ENCODE measurements around the gene CNKSR3. TPM values are rescaled to one million over a fixed set of nuclear protein-coding genes. Genes with fewer than 3 reads are reported as not detected.
A peak's percentile ranks its signal among the peaks of the same experiment; 100 is the strongest.
"Not testable (repeated sequence)": the region's sequence is repeated elsewhere in the genome, so short reads cannot be mapped to it uniquely, and the experiment has no call there.

Gene CNKSR3
- total and polyA plus RNA-seq, 8 donors = 10.5 to 33.2 (median 29.8) TPM

DNA sequence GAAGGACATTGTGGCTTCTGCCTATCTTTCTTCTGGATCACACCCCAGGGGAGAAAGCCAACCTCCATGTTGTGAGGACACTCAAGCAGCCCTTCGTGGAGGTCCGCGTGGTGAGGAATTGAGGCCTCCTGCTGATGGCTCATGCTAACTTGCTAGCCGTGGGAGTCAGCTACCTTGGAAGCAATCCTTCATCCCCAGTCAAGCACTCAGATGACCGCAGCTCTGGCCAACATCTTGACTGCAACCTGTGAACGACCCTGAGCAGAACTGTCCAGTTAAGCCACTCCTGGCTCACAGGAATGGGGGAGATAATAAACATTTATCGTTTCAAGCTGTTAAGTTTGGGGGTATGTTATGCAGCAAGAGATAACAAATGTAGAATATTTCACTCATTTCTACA is 10.9 kb upstream of the CNKSR3 start:
- intact Hi-C loops (cut with DNase I) = no loop called here
- H3K4me3 ChIP-seq = no peak overlapping the region
- no peak for ATAC-seq
- H3K9me3 ChIP-seq = no peaks in the 10 kb centered on the region
- no peak overlapping the region for H3K27ac ChIP-seq
- H3K27me3 ChIP-seq = no peaks in the 10 kb centered on the region
- H3K36me3 ChIP-seq = no peaks in the 10 kb centered on the region
- H3K4me1 ChIP-seq = peaks cover 0 to under 1% of the 10 kb centered on the region in 2 donors
- TF ChIP-seq, protein P1, sequence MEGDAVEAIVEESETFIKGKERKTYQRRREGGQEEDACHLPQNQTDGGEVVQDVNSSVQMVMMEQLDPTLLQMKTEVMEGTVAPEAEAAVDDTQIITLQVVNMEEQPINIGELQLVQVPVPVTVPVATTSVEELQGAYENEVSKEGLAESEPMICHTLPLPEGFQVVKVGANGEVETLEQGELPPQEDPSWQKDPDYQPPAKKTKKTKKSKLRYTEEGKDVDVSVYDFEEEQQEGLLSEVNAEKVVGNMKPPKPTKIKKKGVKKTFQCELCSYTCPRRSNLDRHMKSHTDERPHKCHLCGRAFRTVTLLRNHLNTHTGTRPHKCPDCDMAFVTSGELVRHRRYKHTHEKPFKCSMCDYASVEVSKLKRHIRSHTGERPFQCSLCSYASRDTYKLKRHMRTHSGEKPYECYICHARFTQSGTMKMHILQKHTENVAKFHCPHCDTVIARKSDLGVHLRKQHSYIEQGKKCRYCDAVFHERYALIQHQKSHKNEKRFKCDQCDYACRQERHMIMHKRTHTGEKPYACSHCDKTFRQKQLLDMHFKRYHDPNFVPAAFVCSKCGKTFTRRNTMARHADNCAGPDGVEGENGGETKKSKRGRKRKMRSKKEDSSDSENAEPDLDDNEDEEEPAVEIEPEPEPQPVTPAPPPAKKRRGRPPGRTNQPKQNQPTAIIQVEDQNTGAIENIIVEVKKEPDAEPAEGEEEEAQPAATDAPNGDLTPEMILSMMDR (IDR thresholded peaks at IDR 0.05) = no peak
- no peak for DNase-seq

DNA sequence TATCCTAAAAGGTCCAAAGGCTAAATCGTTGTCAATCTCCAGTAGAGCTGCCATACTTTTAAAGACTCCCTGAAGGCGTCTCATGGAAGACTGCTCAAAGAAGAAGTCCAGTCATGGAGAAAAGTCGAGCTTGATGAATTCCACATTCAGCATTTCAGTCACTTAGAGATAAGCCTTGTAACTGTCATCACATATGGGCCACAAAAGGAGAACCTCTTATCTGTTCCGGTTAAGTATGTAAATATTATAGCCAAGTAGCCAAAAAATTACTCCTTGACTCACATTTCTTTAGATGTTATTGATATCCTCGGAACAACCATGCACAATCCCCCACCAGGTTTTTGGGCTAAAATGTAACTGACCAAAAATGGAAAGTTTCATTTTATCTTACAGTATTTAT is 9.8 kb upstream of the CNKSR3 start:
- intact Hi-C loops (cut with DNase I) = no loop called here
- H3K36me3 ChIP-seq = no peaks in the 10 kb centered on the region
- no peak overlapping the region for H3K4me3 ChIP-seq
- DNase-seq (no peak), ATAC-seq (no peak)
- TF ChIP-seq, protein P1 (IDR thresholded peaks at IDR 0.05) = no peak
- no peak overlapping the region for H3K27ac ChIP-seq
- H3K9me3 ChIP-seq = no peaks in the 10 kb centered on the region
- H3K27me3 ChIP-seq = no peaks in the 10 kb centered on the region
- H3K4me1 ChIP-seq = peaks cover 0 to 4% of the 10 kb centered on the region in 2 donors

DNA sequence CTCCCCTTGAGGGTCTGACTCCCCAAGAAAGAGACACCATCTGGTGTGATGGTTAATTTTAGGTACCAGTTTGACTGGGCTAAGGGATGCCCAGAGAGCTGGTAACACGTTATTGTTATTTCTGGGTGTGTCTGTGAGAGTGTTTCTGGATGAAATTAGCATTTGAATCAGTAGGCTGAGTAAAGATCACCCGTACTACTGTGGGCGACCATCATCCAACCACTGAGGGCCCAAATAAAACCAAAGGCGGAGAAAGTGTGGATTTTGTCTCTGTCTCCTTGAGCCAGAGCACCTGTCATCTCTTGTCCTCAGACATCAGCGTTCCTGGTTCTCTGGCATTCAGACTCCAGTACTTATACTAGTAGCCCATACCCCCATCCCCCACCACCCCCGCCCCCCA is 7.9 kb upstream of the CNKSR3 start:
- H3K27me3 ChIP-seq = no peaks in the 10 kb centered on the region
- H3K36me3 ChIP-seq = no peaks in the 10 kb centered on the region
- ATAC-seq (no peak), DNase-seq (no peak)
- no peak overlapping the region for H3K27ac ChIP-seq
- peaks cover 0 to 4% of the 10 kb centered on the region in 2 donors for H3K4me1 ChIP-seq
- intact Hi-C loops (cut with DNase I) = no loop called here
- H3K9me3 ChIP-seq = no peaks in the 10 kb centered on the region
- H3K4me3 ChIP-seq = no peak overlapping the region
- TF ChIP-seq, protein P1 (IDR thresholded peaks at IDR 0.05) = no peak

DNA sequence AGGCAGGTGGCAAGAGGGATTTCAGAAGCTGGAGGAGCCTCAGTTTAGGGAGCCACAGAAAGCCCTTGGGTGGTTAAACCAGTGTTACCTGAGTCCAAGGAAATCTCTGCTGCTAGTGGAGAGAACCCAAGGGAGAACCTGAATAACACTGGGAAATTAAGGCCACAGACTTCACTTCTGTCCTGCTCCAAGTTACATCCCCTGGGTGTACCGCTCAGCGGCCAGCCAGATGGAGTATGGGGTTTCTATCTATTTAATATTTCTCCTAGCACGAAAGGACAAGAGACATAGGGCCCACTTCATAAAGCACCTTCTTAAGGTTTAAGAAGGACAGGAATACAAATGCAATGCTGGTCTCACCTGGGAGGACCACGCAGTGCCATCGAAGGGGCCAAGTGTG is 5.8 kb upstream of the CNKSR3 start:
- Histone ChIP-seq H3K27me3 (peaks cover 0 to under 1% of the 10 kb centered on the region in 2 donors), H3K4me1 (peaks cover 0 to 10% of the 10 kb centered on the region in 2 donors), H3K27ac (peak overlapping the region; percentile 60 to 61), H3K4me3 (peak overlapping the region in 1 of 2 donors; percentile 2), H3K36me3 (no peaks in the 10 kb centered on the region), H3K9me3 (no peaks in the 10 kb centered on the region)
- ATAC-seq = no peak
- intact Hi-C loops (cut with DNase I) = no loop called here
- no peak for DNase-seq
- TF ChIP-seq, protein P1 (IDR thresholded peaks at IDR 0.05) = no peak

DNA sequence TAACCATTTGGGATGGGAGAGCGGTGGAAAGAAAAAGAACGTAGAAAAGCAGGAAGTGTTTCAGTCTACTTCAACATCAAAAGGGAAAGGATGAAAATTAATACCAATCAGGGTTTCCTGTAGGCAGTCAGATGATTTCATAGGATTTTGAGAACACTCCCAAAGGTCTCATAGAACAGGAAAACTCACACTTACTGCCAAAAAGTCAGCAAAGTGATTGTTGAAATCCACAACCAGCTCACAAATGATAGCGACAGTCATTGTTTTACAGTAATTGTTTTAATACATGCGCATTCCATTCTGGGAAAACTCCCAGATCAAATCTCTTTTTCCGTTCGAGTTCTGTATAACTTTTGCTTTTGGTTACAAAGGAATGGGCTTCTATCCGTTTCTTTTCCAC is 5.3 kb upstream of the CNKSR3 start:
- Histone ChIP-seq H3K4me3 (peak overlapping the region in 1 of 2 donors; percentile 2), H3K9me3 (no peaks in the 10 kb centered on the region), H3K36me3 (no peaks in the 10 kb centered on the region), H3K27me3 (peaks cover 0 to 5% of the 10 kb centered on the region in 2 donors), H3K4me1 (peaks cover 0 to 15% of the 10 kb centered on the region in 2 donors), H3K27ac (peak overlapping the region; percentile 60 to 61)
- TF ChIP-seq, protein P1 (IDR thresholded peaks at IDR 0.05) = no peak
- intact Hi-C loops (cut with DNase I) = no loop called here
- ATAC-seq (no peak), DNase-seq (no peak)

DNA sequence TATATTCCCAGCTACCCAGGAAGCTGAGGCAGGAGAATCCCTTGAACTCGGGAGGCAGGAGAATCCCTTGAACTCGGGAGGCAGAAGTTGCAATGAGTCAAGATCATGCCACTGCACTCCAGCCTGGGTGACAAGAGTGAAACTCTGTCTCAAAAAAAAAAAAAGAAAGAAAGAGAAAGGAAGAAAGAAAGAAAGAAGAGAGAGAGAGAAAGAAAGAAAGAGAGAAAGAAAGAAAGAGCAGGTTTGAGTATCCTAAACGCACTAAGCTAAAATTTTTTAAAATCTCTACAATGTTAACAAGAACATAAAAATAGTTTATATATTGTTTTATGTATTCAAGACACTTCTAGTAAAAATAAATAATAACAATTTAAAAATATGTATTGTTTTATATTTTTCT is 4.6 kb upstream of the CNKSR3 start:
- peaks cover 0 to 12% of the 10 kb centered on the region in 2 donors for H3K27me3 ChIP-seq
- peak overlapping the region in 1 of 2 donors; percentile 61 for H3K27ac ChIP-seq
- intact Hi-C loops (cut with DNase I); H3K36me3 ChIP-seq; DNase-seq; H3K9me3 ChIP-seq; H3K4me3 ChIP-seq; ATAC-seq: not testable (repeated sequence)
- H3K4me1 ChIP-seq = peaks cover 0 to 20% of the 10 kb centered on the region in 2 donors
